ENCODE results near the gene IMPG2. TPM values are rescaled to one million over a fixed set of nuclear protein-coding genes. Genes with fewer than 3 reads are reported as not detected.

The IMPG2 gene
- total RNA-seq, 1 experiment from 2014 or later = 0.04 TPM

GRCh38 chr3:101262393-101263240 is 57.8 kb downstream of the IMPG2 start:
- Histone ChIP-seq H3K9ac (ENCODE audit: extremely low read depth, insufficient read length, low read length) (no peak overlapping the region), H2BK5ac (ENCODE audit: insufficient read length, low read length) (no peak overlapping the region), H4K91ac (ENCODE audit: insufficient read length, low read depth, low read length) (no peak overlapping the region), H2BK120ac (ENCODE audit: low read depth, low read length, poor library complexity, severe bottlenecking) (no peak overlapping the region), H2BK12ac (ENCODE audit: insufficient read length, low read depth, low read length) (no peak overlapping the region), H4K8ac (replicated peaks; ENCODE audit: insufficient read length, low read depth, low read length) (no peak overlapping the region), H3K4me2 (ENCODE audit: insufficient read depth, insufficient read length, low read length) (no peak overlapping the region), H3T11ph (ENCODE audit: low read length) (no peak overlapping the region), H3K23me2 (ENCODE audit: insufficient read length, low read depth, low read length, poor library complexity, severe bottlenecking) (no peaks in the 10 kb centered on the region), H2AK5ac (ENCODE audit: insufficient read length, low read length) (no peak overlapping the region), H3K4ac (ENCODE audit: low read depth, low read length) (no peak overlapping the region), H4K5ac (ENCODE audit: insufficient read length, low read depth, low read length) (no peak overlapping the region), H3K18ac (ENCODE audit: insufficient read length, low read depth, low read length) (no peak overlapping the region), H2AFZ (ENCODE audit: low read length) (no peak overlapping the region), H3K79me2 (ENCODE audit: insufficient read depth, low read length) (no peaks in the 10 kb centered on the region), H3K4me1 (ENCODE audit: insufficient read depth, low read length) (no peaks in the 10 kb centered on the region), H4K20me1 (ENCODE audit: control insufficient read depth, insufficient read depth, insufficient read length) (no peaks in the 10 kb centered on the region), H3K14ac (ENCODE audit: insufficient read depth, low read length) (no peak overlapping the region), H2BK20ac (ENCODE audit: low read depth, low read length, poor library complexity, severe bottlenecking) (no peak overlapping the region), H3K56ac (ENCODE audit: insufficient read length, low read depth, low read length) (no peak overlapping the region), H3K9me3 (ENCODE audit: control insufficient read depth, low read depth, low read length) (no peaks in the 10 kb centered on the region), H3K27me3 (ENCODE audit: insufficient read depth, low read length) (no peaks in the 10 kb centered on the region), H3K79me1 (ENCODE audit: insufficient read depth, low read depth, low read length, poor library complexity, severe bottlenecking) (no peaks in the 10 kb centered on the region), H3K27ac (ENCODE audit: insufficient read length, low read depth, low read length) (no peak overlapping the region), H2BK15ac (ENCODE audit: low read depth, low read length) (no peak overlapping the region), H3K23ac (ENCODE audit: insufficient read length, low read depth, low read length) (no peak overlapping the region)
- Mint-ChIP-seq H3K27me3 (ENCODE audit: low read depth) (peaks cover 38% of the 10 kb centered on the region), H3K4me3 (no peak overlapping the region), H3K27ac (no peak overlapping the region), H3K36me3 (ENCODE audit: insufficient read depth in 1 of 3, low read depth in 3 of 3) (no peaks in the 10 kb centered on the region), H3K9me3 (no peaks in the 10 kb centered on the region), H3K4me1 (no peaks in the 10 kb centered on the region)
- DNase-seq = no peak
- TF ChIP-seq CTCF (conservative IDR thresholded peaks at IDR 0.05) = no peak

Measured in H9 (cell line).